Measurements from ENCODE around the gene SPO11. TPM values are rescaled to one million over a fixed set of nuclear protein-coding genes. Genes with fewer than 3 reads are reported as not detected.

The SPO11 gene
- total and polyA plus RNA-seq, 2 of the 13 experiments (the other 11 are each of a cell fraction or from before 2014, with no cell fraction given): not detected

DNA sequence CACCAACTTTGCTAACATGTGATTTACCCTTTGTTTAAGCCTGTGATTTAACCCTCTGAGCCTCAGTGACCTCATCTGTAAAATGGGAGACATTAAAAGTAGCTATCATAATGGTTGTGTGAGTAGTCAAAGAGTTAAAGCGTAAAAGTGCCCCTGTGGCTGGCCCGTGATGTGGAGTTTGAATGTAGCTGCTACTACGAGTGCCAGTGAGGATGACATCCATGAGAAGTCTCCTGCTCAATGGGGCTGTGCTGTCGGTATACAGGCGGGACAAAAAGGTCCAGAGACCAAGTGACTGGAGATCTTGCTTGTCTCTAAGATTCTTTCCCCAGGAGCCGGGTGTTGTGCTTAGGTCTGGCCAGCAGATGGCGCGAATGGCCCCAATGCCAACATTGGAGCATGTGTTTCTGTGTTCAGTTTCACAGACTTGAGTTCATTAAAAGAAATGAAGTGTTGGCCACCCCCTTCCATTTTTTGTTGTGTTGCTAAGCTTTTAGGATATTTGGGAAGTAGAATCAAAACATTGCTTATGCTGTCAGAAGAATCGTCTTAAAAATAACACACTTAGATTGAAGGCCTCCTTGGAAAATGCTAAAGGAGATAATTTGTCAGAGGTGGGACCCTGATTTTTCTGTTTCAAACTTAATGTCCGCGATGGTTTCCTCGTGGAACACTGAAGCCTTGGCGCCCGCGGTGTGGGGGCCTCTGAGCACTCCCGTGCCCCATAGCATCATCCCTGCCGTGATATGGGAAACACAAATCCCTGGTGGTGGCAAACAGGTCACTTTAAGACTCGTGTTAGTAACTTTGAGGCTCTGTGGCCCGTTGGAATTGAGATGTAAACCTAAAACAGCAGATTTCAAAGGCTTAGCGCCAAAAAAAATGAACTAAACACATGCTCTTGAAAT, 52.2 kb downstream of the SPO11 start (continued):
- TF ChIP-seq ZNF431 (CRISPR knock-in tag; IDR thresholded peaks at IDR 0.05; ENCODE audit: borderline replicate concordance, low read depth): no peak
- no peak for TF ChIP-seq NR2F2 (IDR thresholded peaks at IDR 0.05; ENCODE audit: borderline replicate concordance, low read depth)
- TF ChIP-seq, protein P1, sequence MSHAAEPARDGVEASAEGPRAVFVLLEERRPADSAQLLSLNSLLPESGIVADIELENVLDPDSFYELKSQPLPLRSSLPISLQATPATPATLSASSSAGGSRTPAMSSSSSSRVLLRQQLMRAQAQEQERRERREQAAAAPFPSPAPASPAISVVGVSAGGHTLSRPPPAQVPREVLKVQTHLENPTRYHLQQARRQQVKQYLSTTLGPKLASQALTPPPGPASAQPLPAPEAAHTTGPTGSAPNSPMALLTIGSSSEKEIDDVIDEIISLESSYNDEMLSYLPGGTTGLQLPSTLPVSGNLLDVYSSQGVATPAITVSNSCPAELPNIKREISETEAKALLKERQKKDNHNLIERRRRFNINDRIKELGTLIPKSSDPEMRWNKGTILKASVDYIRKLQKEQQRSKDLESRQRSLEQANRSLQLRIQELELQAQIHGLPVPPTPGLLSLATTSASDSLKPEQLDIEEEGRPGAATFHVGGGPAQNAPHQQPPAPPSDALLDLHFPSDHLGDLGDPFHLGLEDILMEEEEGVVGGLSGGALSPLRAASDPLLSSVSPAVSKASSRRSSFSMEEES (CRISPR knock-in tag; IDR thresholded peaks at IDR 0.05): peak; percentile 36; the same call in 1 of the 2 replicates
- no peak for TF ChIP-seq SSRP1 (CRISPR knock-in tag; IDR thresholded peaks at IDR 0.05)
- TF ChIP-seq ZNF687 (CRISPR knock-in tag; IDR thresholded peaks at IDR 0.05): no peak
- no peak for TF ChIP-seq ZNF343 (CRISPR knock-in tag; IDR thresholded peaks at IDR 0.05)
- TF ChIP-seq SP4 (CRISPR knock-in tag; IDR thresholded peaks at IDR 0.05): no peak
- TF ChIP-seq ZNF607 (CRISPR knock-in tag; IDR thresholded peaks at IDR 0.05; ENCODE audit: borderline replicate concordance): no peak
- no peak for TF ChIP-seq LBX2 (CRISPR knock-in tag; IDR thresholded peaks at IDR 0.05; ENCODE audit: borderline replicate concordance)
- no peak for TF ChIP-seq ATF6 (CRISPR knock-in tag; conservative IDR thresholded peaks at IDR 0.05)
- peak; percentile 34; the same call in 1 of the 2 replicates for TF ChIP-seq RXRB (CRISPR knock-in tag; IDR thresholded peaks at IDR 0.05; ENCODE audit: borderline replicate concordance)
- 0 out of 2 replicates have a peak, but pooled peaks have one; percentile 32 for TF ChIP-seq ZNF850 (CRISPR knock-in tag; conservative IDR thresholded peaks at IDR 0.05)
- 0 out of 2 replicates have a peak, but pooled peaks have one; percentile 27 for TF ChIP-seq FOXP4 (CRISPR knock-in tag; IDR thresholded peaks at IDR 0.05)
- TF ChIP-seq, protein P2, sequence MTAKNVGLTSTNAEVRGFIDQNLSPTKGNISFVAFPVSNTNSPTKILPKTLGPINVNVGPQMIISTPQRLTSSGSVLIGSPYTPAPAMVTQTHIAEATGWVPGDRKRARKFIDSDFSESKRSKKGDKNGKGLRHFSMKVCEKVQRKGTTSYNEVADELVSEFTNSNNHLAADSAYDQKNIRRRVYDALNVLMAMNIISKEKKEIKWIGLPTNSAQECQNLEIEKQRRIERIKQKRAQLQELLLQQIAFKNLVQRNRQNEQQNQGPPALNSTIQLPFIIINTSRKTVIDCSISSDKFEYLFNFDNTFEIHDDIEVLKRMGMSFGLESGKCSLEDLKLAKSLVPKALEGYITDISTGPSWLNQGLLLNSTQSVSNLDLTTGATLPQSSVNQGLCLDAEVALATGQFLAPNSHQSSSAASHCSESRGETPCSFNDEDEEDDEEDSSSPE (CRISPR knock-in tag; IDR thresholded peaks at IDR 0.05): no peak; the same call in 1 of the 2 replicates
